ENCODE measurements around the gene SPTB.

SPTB gene

GRCh38 chr14:64879635-64880220 lies at the start of gene SPTB:
TSS of gene SPTB (minus strand) at chr14:64879907. CDS start at chr14:64823094, 56,813 bp downstream.
- Histone ChIP-seq H3K27me3 (ENCODE audit: control insufficient read depth in 5 of 5, insufficient read depth in 4 of 5, low read length in 5 of 5) (peaks cover 0 to 25% (median 15%) of the 10 kb centered on the region in 5 donors), H3K4me1 (ENCODE audit: control insufficient read depth in 5 of 5, insufficient read depth in 5 of 5, low read length in 5 of 5) (peaks cover 0 to 19% (median 16%) of the 10 kb centered on the region in 5 donors), H3K27ac (ENCODE audit: low read depth, low read length) (no peak within 1 kb of the TSS), H3K4me3 (ENCODE audit: low read depth in 1 of 5, low read length in 5 of 5) (peak within 1 kb of the TSS; percentile 8 to 67 (median 66)), H3K36me3 (ENCODE audit: control insufficient read depth in 5 of 5, insufficient read depth in 5 of 5, low read length in 5 of 5) (no peaks in the 10 kb centered on the region), H3K9ac (ENCODE audit: low read length in 5 of 5) (peak within 1 kb of the TSS in 2 of 5 donors; percentile 21 to 37), H3K9me3 (ENCODE audit: control insufficient read depth in 5 of 5, low read length in 5 of 5) (no peaks in the 10 kb centered on the region)

DNA sequence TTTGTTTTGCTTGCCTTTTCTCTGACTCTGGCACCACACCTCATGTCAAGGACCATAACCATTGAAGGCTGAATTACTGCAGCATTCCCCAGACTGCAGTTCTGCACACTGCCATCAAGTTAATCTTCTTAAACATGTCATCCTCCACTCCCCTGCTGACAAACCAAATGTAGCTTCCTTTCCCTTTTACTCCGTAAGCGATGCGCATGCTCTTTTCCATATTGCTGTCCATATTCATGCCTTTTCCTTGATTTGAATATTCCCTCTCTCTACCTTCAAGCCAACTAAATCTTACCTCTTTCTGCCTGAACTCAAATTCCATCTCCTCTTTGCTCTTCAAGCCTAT lies 49.3 kb upstream of the SPTB start:
- peaks cover 51 to 81% (median 60%) of the 10 kb centered on the region in 5 donors for H3K36me3 ChIP-seq (ENCODE audit: control insufficient read depth in 5 of 5, insufficient read depth in 5 of 5, low read length in 5 of 5)

GRCh38 chr14:64928239-64929013 lies 48.7 kb upstream of the SPTB start:
- Histone ChIP-seq H3K9ac (ENCODE audit: low read length in 5 of 5) (no peak overlapping the region), H3K27me3 (ENCODE audit: control insufficient read depth in 5 of 5, insufficient read depth in 4 of 5, low read length in 5 of 5) (no peaks in the 10 kb centered on the region), H3K9me3 (ENCODE audit: control insufficient read depth in 5 of 5, low read length in 5 of 5) (no peaks in the 10 kb centered on the region), H3K36me3 (ENCODE audit: control insufficient read depth in 5 of 5, insufficient read depth in 5 of 5, low read length in 5 of 5) (peaks cover 48 to 80% (median 60%) of the 10 kb centered on the region in 5 donors), H3K4me3 (ENCODE audit: low read depth in 1 of 5, low read length in 5 of 5) (no peak overlapping the region), H3K27ac (ENCODE audit: low read depth, low read length) (no peak overlapping the region), H3K4me1 (ENCODE audit: control insufficient read depth in 5 of 5, insufficient read depth in 5 of 5, low read length in 5 of 5) (no peaks in the 10 kb centered on the region)

More for the DNA sequence above, 49.3 kb upstream of the SPTB start:
- no peaks in the 10 kb centered on the region for H3K27me3 ChIP-seq (ENCODE audit: control insufficient read depth in 5 of 5, insufficient read depth in 4 of 5, low read length in 5 of 5)
- no peak overlapping the region for H3K9ac ChIP-seq (ENCODE audit: low read length in 5 of 5)
- no peaks in the 10 kb centered on the region for H3K4me1 ChIP-seq (ENCODE audit: control insufficient read depth in 5 of 5, insufficient read depth in 5 of 5, low read length in 5 of 5)
- no peaks in the 10 kb centered on the region for H3K9me3 ChIP-seq (ENCODE audit: control insufficient read depth in 5 of 5, low read length in 5 of 5)
- no peak overlapping the region for H3K4me3 ChIP-seq (ENCODE audit: low read depth in 1 of 5, low read length in 5 of 5)
- H3K27ac ChIP-seq (ENCODE audit: low read depth, low read length): no peak overlapping the region

GRCh38 chr14:64927031-64927430 lies 47.3 kb upstream of the SPTB start:
- Histone ChIP-seq H3K27ac (ENCODE audit: low read depth, low read length) (no peak overlapping the region), H3K36me3 (ENCODE audit: control insufficient read depth in 5 of 5, insufficient read depth in 5 of 5, low read length in 5 of 5) (peaks cover 41 to 66% (median 46%) of the 10 kb centered on the region in 5 donors), H3K4me3 (ENCODE audit: low read depth in 1 of 5, low read length in 5 of 5) (no peak overlapping the region), H3K4me1 (ENCODE audit: control insufficient read depth in 5 of 5, insufficient read depth in 5 of 5, low read length in 5 of 5) (no peaks in the 10 kb centered on the region), H3K9me3 (ENCODE audit: control insufficient read depth in 5 of 5, low read length in 5 of 5) (no peaks in the 10 kb centered on the region), H3K9ac (ENCODE audit: low read length in 5 of 5) (no peak overlapping the region), H3K27me3 (ENCODE audit: control insufficient read depth in 5 of 5, insufficient read depth in 4 of 5, low read length in 5 of 5) (no peaks in the 10 kb centered on the region)

- no peak overlapping the region for H3K4me3 ChIP-seq (ENCODE audit: low read depth in 1 of 5, low read length in 5 of 5)
- peaks cover 38 to 62% (median 45%) of the 10 kb centered on the region in 5 donors for H3K36me3 ChIP-seq (ENCODE audit: control insufficient read depth in 5 of 5, insufficient read depth in 5 of 5, low read length in 5 of 5)
- H3K9ac ChIP-seq (ENCODE audit: low read length in 5 of 5): no peak overlapping the region
- no peak overlapping the region for H3K27ac ChIP-seq (ENCODE audit: low read depth, low read length)
- H3K9me3 ChIP-seq (ENCODE audit: control insufficient read depth in 5 of 5, low read length in 5 of 5): no peaks in the 10 kb centered on the region
- H3K4me1 ChIP-seq (ENCODE audit: control insufficient read depth in 5 of 5, insufficient read depth in 5 of 5, low read length in 5 of 5): peaks cover 0 to 3% (median 0%) of the 10 kb centered on the region in 5 donors
- H3K27me3 ChIP-seq (ENCODE audit: control insufficient read depth in 5 of 5, insufficient read depth in 4 of 5, low read length in 5 of 5): no peaks in the 10 kb centered on the region
Observed at GRCh38 chr14:64926398-64926995, 46.8 kb upstream of the SPTB start.

- Histone ChIP-seq H3K9ac (ENCODE audit: low read length in 5 of 5) (no peak overlapping the region), H3K36me3 (ENCODE audit: control insufficient read depth in 5 of 5, insufficient read depth in 5 of 5, low read length in 5 of 5) (peaks cover 26 to 34% (median 30%) of the 10 kb centered on the region in 5 donors), H3K4me3 (ENCODE audit: low read depth in 1 of 5, low read length in 5 of 5) (no peak overlapping the region), H3K27me3 (ENCODE audit: control insufficient read depth in 5 of 5, insufficient read depth in 4 of 5, low read length in 5 of 5) (no peaks in the 10 kb centered on the region), H3K9me3 (ENCODE audit: control insufficient read depth in 5 of 5, low read length in 5 of 5) (no peaks in the 10 kb centered on the region), H3K4me1 (ENCODE audit: control insufficient read depth in 5 of 5, insufficient read depth in 5 of 5, low read length in 5 of 5) (peaks cover 0 to 26% (median 5%) of the 10 kb centered on the region in 5 donors), H3K27ac (ENCODE audit: low read depth, low read length) (no peak overlapping the region)
Observed at GRCh38 chr14:64923015-64923414, 43.3 kb upstream of the SPTB start.

- H3K27me3 ChIP-seq (ENCODE audit: control insufficient read depth in 5 of 5, insufficient read depth in 4 of 5, low read length in 5 of 5): no peaks in the 10 kb centered on the region
- peaks cover 8 to 17% (median 14%) of the 10 kb centered on the region in 5 donors for H3K36me3 ChIP-seq (ENCODE audit: control insufficient read depth in 5 of 5, insufficient read depth in 5 of 5, low read length in 5 of 5)
- H3K27ac ChIP-seq (ENCODE audit: low read depth, low read length): peak overlapping the region; percentile 38
- H3K4me1 ChIP-seq (ENCODE audit: control insufficient read depth in 5 of 5, insufficient read depth in 5 of 5, low read length in 5 of 5): peaks cover 0 to 31% (median 15%) of the 10 kb centered on the region in 5 donors
- H3K9ac ChIP-seq (ENCODE audit: low read length in 5 of 5): peak overlapping the region in 2 of 5 donors; percentile 1 to 4
- H3K9me3 ChIP-seq (ENCODE audit: control insufficient read depth in 5 of 5, low read length in 5 of 5): no peaks in the 10 kb centered on the region
- H3K4me3 ChIP-seq (ENCODE audit: low read depth in 1 of 5, low read length in 5 of 5): no peak overlapping the region
Observed at GRCh38 chr14:64920465-64920864, 40.8 kb upstream of the SPTB start.

DNA sequence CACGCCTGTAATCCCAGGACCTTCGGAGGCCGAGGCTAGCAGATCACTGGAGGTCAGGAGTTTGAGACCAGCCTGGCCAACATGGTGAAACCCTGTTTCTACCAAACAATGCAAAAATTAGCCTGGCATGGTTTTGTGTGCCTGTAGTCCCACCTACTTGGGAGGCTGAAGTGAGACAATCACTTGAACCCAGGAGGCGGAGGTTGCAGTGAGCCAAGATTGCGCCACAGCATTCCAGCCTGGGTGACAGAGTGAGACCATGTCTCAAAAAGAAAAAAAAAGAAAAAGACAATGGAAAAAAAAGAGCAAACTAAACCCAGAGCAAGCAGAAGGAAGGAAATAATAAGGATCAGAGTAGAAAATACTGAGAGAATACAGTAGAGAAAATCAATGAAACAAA lies 39.9 kb upstream of the SPTB start:
- H3K4me3 ChIP-seq (ENCODE audit: low read depth in 1 of 5, low read length in 5 of 5): no peak overlapping the region
- H3K36me3 ChIP-seq (ENCODE audit: control insufficient read depth in 5 of 5, insufficient read depth in 5 of 5, low read length in 5 of 5): peaks cover 4 to 12% (median 7%) of the 10 kb centered on the region in 5 donors
- no peaks in the 10 kb centered on the region for H3K9me3 ChIP-seq (ENCODE audit: control insufficient read depth in 5 of 5, low read length in 5 of 5)
- H3K9ac ChIP-seq (ENCODE audit: low read length in 5 of 5): no peak overlapping the region
- peak overlapping the region; percentile 38 for H3K27ac ChIP-seq (ENCODE audit: low read depth, low read length)
- H3K4me1 ChIP-seq (ENCODE audit: control insufficient read depth in 5 of 5, insufficient read depth in 5 of 5, low read length in 5 of 5): peaks cover 0 to 37% (median 24%) of the 10 kb centered on the region in 5 donors
- H3K27me3 ChIP-seq (ENCODE audit: control insufficient read depth in 5 of 5, insufficient read depth in 4 of 5, low read length in 5 of 5): no peaks in the 10 kb centered on the region

GRCh38 chr14:64919215-64919614 lies 39.5 kb upstream of the SPTB start:
- Histone ChIP-seq H3K9ac (ENCODE audit: low read length in 5 of 5) (no peak overlapping the region), H3K27ac (ENCODE audit: low read depth, low read length) (peak overlapping the region; percentile 38), H3K4me3 (ENCODE audit: low read depth in 1 of 5, low read length in 5 of 5) (no peak overlapping the region), H3K27me3 (ENCODE audit: control insufficient read depth in 5 of 5, insufficient read depth in 4 of 5, low read length in 5 of 5) (no peaks in the 10 kb centered on the region), H3K36me3 (ENCODE audit: control insufficient read depth in 5 of 5, insufficient read depth in 5 of 5, low read length in 5 of 5) (peaks cover under 1 to 8% (median 4%) of the 10 kb centered on the region in 5 donors), H3K9me3 (ENCODE audit: control insufficient read depth in 5 of 5, low read length in 5 of 5) (no peaks in the 10 kb centered on the region), H3K4me1 (ENCODE audit: control insufficient read depth in 5 of 5, insufficient read depth in 5 of 5, low read length in 5 of 5) (peaks cover 0 to 37% (median 25%) of the 10 kb centered on the region in 5 donors)

DNA sequence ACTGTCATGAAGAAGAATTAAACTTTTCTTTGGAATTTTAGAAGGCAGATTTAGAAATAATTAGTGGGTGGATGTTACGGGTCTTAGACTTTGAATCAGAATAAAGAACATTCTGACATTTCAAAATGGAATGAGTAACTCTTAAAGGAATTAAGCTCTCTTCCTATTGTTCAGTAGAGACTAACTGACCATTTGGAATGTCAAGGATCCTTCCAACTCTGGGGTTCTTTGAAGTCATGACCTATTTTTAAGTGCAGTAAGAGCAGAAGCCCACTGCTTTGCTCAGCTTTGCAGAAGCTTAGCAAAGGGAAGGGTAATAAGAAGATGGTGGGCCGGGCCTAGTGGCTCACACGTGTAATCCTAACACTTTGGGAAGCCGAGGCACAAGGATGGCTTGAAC lies 38.5 kb upstream of the SPTB start:
- H3K4me1 ChIP-seq (ENCODE audit: control insufficient read depth in 5 of 5, insufficient read depth in 5 of 5, low read length in 5 of 5): peaks cover 0 to 39% (median 31%) of the 10 kb centered on the region in 5 donors
- peak overlapping the region; percentile 38 for H3K27ac ChIP-seq (ENCODE audit: low read depth, low read length)
- H3K27me3 ChIP-seq (ENCODE audit: control insufficient read depth in 5 of 5, insufficient read depth in 4 of 5, low read length in 5 of 5): no peaks in the 10 kb centered on the region
- peaks cover 0 to 2% (median 0%) of the 10 kb centered on the region in 5 donors for H3K36me3 ChIP-seq (ENCODE audit: control insufficient read depth in 5 of 5, insufficient read depth in 5 of 5, low read length in 5 of 5)
- no peaks in the 10 kb centered on the region for H3K9me3 ChIP-seq (ENCODE audit: control insufficient read depth in 5 of 5, low read length in 5 of 5)
- no peak overlapping the region for H3K4me3 ChIP-seq (ENCODE audit: low read depth in 1 of 5, low read length in 5 of 5)
- H3K9ac ChIP-seq (ENCODE audit: low read length in 5 of 5): no peak overlapping the region
